Hindlimb muscle (tissue), 1 donor: ENCODE data around the gene LYVE1. TPM values are rescaled to one million over a fixed set of nuclear protein-coding genes. Genes with fewer than 3 reads are reported as not detected.
A peak's percentile ranks its signal among the peaks of the same experiment; 100 is the strongest.
"Not testable (repeated sequence)": the region's sequence is repeated elsewhere in the genome, so short reads cannot be mapped to it uniquely, and the experiment has no call there.

Experiments used
- DNase-seq: peaks from one replicate; pipeline ENCODE4 v3.0.0-alpha.2; 2013
- polyA plus RNA-seq: library from polyadenylated mRNA; unstranded; fragments of 120-200 nt; gene quantifications from one replicate; pipeline ENCODE4 v1.2.1, GENCODE V29; 2013; ENCODE audit not compliant: insufficient read length

Gene LYVE1, protein sequence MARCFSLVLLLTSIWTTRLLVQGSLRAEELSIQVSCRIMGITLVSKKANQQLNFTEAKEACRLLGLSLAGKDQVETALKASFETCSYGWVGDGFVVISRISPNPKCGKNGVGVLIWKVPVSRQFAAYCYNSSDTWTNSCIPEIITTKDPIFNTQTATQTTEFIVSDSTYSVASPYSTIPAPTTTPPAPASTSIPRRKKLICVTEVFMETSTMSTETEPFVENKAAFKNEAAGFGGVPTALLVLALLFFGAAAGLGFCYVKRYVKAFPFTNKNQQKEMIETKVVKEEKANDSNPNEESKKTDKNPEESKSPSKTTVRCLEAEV
- 55.4 TPM for polyA plus RNA-seq

DNA sequence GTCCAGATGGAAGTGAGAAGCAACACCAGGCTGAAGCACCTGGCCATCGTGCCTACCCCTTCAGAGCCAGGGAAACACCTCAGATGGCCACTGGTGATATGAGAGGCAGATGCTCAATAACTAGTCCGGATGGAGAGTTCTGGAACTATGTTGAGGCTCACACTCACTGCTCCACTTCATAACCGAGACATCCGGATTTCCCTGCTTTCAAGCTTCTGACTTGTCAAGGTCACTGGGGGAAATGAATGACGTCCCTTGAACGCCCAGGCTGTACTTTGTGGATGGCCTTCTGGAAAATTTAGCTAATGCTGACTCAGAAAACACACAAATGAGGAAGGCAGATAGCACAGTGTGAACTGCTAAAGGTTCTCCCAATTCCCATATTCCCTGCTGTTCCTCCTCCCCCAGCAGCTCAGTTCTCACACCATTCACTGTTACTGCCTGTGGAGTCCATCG is at the start of gene LYVE1:
LYVE1 (minus strand) TSS at position 180 of the 456 bp plus-strand sequence; CDS start at position 47, 133 bp downstream.
- DNase-seq: peak; percentile 52

DNA sequence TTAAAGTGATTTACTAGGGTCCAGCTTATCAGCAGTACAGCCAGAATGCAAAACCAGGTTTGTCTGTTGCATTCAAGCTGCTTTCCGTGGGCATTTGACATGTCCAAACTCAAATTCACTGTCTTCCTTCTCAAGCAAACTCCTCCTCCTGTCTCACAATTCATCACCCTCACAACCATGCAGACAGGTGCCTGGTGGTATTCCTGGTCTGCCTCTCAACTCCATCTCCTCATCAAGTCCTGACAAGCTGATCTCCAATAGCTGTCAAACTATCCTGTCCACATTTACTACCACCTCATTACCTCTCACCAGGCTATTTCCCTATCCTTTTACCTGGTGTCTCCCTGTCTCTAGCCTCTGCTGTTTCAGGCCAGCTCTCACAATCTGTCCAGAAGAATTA is 49.1 kb upstream of the LYVE1 start:
- no peak for DNase-seq

DNA sequence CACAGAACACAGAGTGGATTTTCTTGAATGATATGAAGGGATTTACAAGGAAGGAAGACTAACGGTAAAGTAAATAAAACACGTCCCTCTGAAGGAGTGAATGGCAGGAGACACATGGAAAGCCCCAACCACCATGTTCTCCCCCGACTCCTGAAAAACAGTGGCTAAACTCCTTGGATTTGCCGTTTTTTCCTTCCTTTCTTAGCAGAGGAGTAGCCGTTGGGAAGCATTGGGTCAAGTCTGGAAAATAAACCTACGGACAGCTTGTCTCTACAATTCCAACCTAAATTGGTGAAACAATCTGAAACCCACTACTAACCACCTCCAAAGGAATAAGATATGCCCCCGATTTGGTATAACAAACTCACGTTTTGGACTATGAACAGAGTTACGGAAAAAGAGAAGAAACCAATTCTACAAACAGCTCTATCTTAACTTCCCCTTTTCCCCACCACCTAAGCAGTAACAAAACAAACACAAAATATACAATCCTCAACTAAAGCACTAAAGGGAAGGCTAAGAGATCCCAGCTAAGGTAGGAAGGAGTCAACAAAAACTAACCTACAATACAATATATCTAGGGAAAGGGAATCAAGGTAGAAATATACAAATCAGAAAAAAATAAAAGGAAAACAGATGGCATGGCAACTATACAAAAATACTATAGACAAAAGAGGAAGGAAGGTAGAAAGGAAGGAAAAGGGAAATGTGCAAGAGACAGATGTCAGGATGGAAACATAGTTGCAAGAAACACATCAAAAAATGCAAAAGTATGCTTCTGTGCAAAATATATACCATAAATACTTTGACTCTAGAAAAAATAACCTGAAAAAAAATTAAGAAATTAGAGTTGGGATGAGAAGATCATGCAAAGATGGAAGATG is 43.8 kb upstream of the LYVE1 start:
- DNase-seq: no peak

DNA sequence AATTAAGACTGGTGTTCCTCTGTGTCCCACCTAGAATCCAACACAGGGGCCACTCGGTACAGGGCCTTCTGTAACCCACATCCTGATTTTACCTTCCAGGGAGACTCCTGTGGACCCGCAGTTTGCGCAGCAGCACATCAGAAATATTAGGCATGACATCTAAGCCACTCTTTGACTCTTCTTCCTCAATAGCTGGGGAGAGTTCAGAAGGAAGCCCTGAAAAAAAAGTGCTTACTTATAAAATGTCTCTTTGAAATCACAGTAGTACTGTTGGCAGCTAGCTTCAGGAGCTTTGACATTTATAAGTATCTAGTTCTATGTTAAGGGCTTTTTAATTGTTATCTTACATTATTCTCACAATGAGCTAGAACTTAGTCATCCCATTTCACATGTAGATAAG is 41.2 kb upstream of the LYVE1 start:
- DNase-seq: no peak

DNA sequence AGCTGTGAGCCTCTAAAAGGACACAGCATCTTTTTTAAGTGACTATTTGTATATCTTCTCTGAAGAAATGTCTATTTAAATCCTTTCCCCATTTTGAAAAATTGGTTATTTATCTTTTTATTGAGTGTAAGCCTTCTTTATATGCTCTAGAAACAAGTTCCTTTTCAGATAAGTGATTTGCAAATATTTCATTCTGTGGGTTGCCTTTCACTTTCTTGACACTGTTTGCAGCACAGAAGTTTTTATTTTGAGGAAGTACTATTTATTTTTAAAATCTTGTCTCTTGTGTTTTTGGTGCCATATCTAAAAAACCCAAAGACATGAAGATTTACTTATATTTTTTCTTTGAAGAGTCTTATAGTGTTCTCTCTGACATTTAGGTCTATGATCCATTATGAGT is 40.1 kb upstream of the LYVE1 start:
- DNase-seq: no peak

DNA sequence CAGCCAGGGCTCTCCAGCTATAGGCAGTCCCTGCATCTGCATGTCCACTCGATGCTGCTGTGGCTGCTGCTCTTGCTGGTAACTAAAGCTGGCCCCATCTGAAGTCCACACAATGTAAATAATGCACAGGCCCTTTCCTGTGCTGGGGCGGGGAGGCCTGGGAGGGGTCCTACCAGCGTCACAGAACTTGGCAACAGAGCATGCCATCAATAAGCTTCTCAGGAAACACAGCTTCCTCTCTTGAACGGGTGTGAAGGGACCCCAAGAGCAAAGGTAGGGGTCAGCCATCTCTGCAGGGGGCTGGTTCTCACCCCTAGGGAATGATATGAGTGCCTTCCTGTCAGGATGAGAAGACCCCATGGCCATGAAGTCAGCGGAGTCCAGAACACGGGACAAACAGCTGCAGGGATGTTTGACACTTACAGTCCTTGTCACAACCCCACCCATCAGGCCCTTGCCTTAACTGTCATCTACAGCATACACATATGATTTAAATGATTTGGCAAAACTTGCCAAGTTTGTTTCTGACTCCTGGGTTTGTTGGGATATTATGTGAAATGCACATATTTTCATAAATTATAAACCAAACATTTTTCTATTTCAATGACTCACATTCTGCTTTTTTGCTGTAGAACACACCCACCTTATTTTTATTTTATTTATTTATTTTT is 39.1 kb upstream of the LYVE1 start:
- DNase-seq: no peak

DNA sequence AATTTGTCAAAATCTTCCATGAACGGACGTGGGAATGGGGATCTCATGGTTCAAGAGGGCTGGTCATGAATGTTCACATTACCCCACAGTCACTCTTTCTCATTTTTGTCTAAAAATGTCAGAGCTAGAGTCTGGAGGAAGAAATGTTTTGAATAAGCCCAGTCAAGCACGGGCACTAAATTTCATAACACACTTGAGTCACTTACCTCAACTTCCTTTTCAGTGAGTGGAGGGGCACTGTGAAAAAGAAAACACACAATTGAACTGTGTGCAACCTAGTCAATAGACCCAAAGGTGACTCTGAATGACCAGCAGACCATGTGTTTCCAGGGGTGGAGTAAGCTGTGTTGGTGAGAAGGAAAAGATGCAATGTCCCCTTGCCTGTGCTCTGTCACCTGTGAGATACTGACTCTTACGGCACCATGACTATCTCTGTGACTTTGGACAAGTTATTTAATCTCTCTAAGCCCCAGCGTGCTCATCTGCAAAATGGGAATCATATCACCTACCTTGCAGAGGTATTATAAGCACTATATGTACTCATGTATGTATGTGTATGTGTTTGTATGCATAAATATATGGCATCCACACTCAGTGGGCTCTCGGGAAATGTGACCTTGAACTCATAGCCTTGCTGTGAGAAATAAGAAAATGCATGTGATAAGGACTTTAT is 38.2 kb upstream of the LYVE1 start:
- no peak for DNase-seq

DNA sequence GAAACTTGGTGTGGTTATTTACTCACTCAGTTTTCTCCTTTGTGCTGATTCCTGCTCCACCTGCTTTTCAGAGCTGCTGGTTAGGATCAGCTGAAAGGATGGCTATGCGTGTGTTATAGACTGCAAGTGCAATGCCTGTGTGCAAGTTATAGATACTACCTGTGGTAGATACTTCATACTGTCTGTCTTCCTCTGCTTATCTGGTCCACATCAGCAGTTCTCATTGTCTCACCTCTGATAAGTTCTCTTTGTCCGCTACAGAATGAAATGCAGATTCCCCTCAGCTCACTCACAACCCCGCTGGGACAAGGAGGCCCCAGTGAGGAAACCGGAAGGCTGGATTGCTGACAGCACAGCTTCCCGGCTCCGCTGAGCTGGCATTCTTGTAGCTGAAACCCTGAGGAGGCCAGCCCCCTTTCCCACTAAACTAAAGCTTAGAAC is 37.5 kb upstream of the LYVE1 start:
- DNase-seq: no peak

DNA sequence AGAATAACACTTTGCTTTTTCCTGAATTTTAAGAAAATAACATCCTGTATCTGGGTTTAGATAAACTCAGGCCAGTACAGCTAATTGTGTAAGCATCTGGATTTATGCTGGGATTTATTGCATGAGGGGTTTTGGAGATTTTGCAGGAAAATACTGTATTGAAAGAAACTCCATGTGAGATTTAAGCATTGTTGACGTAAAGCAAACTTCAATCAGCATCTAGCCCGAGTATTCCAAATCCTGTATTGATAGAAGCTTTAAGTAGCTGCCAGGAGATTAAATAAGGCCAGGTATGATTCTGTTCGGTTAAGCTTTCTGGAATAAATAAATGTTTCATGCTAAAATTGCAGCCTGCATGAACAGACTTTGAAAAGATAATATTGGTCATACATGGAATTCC is 36.3 kb upstream of the LYVE1 start:
- DNase-seq: no peak

DNA sequence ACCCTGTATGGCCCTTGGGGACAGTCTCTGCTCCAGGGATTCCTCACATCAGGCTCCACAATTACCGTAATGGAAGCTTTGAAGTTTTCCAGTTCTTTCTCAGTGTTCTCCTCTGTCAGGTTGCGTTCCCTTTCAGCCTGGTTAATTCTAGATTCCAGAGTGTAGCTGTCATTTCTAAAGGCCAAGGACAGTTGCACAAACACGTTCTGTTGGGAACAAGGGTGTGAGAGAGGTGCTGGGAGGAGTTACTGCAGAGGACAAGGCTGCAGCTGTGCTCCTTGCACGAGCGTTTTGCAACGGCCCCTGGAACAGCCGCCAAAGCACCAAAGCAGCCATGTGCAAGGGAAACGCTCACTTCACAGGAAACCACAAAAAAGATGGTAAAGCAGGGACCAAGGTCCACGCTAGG is 35.9 kb upstream of the LYVE1 start:
- DNase-seq: no peak

DNA sequence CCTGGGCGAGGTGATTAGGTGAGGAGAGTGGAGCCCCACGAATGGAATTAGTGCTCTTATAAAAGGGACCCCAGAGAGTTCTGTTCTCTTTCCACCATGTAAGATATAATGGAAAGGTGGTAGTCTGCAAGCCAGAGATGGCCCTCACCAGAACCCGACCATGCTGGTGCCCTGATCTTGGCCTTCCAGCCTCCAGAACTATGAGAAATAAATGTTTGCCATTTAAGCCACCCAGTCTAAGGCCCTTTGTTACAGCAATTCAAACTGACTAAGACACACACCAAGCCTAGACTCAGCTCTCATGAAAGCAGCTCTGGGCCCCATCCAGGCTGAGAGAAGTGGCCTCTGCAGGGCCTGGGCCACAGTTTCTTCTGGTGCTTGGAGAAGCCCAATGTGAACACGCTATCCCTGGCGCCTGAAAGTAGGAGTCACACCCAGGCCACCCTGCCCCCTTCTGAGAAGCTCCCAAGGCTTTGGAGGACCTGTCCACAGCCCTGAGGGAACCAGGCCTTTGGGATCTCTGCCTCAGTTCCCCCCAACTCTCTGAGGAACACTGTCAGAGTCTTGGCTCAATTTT is 35.3 kb upstream of the LYVE1 start:
- DNase-seq: no peak

DNA sequence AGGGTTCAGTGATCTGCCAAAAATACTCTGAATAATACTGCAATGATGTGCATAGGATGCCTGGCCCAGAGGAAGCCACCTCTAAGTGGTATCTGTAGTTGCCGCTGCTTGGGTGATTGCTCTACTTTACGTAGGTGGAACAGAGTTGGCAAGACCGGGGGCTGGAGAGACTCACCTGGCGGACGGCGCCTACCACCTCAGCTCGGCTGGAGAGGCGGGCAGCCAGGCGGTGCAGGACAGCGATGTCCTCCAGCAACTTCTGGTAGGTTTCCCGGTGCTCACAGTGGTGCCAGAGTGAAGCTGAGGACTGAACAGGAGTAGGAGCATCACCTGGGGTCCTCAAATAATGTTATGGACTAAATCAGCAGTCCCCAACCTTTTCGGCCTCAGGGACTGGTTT is 34.5 kb upstream of the LYVE1 start:
- no peak for DNase-seq

DNA sequence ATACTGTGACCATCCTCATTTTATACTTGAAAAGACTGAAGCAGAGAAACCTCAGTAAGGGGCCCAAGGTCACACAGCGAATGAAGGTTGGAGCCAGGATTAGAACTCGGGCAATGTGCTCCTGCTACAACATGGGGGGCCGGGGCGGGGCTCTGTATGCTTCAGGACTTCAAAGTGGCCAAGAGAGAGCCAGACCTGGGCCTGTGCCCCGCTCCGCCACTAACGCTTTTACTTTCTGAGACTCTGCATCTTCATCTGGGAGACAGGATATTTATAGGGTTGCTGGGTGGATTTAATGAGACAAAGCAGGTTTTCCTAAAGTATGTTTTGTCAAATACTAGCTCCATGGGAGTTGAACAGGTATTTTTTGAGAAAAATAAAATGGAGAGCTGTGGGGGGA is 33.9 kb upstream of the LYVE1 start:
- DNase-seq: no peak

DNA sequence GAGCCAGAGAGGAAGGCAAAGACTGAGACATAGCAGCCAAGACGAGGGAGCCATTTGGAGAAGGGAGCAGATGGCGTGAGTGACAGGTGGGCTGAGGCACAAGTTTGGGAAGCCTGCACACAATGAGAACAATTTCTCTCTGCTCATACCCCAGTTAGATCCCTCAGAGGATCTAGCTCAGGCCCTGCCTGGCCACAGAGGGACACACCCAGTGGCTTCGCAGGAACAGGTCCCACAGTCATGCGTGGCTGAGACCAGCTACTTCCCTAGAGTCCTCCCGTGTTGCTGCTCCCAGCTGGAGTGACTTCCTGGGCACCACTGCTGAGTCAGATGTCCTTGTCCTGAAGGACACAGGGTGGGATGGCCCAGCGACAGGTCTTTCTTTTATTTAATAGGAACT is 33.4 kb upstream of the LYVE1 start:
- DNase-seq: no peak

DNA sequence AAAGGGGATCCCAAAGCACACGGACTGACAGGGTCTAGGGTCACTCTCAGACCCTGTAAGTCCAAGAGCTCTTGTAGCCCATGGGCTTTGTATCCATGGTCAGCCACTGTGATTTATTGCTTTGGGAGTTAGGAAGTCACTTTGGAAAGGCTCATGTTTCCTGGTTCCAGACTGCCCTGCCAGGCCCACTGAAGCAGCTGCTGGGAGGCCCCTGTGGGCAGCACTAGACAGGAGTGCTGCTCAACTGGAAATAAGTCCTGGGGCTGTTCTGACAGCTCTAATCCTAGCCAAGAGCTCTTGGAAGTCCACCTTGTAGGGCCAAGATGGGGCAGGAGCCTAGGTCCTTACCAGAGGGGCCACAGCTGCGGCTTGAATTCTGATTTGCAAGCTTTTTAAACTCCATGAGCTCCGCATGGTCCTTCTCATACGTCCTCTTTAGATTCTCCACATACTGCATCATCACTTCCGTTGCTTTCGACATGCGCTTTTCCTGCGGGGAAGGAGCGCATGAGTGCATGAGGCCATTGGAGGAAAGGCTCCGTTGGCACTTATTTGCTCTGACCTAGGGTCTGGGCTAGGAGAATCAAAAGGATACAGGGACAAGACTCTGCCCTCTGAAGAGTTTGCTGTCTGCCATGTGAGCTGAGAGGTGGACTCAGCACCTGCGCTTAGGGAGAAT is 32.2 kb upstream of the LYVE1 start:
- DNase-seq: no peak

DNA sequence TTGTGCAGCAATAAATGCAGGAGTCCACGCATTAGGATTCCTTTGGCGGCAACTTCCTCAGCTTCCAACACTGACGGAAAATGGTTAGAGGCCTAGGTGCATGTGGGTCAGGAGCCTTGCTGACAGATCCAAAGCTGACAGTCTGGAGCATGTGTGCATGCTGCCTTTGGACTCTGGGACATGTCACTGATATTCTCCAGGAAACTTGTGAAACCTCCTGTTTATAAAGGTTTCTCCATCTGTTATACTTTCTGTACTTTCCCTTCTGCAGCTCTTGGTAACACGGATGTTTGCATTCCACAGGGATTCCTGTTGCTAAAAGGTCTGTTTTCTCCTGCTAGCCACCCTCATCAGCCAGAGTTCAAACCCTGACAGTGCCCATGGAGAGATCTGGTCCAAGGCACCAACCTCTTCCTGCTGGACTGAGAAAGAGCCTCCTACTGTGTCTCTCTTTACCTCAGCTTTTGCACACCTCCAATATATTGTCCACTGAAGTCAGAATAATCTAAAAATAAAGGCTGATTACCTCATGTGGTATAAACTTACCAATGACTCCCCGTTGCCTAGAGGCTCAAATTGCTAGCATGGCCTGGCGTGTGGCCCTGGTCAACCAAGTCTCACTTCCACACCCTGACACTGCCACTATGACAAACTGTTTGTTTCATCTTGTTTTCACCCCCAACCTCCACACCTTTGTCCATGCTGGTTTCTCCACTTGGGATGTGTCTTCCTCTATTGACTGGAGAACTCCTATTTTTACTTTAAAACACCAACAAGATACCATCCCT is 31.1 kb upstream of the LYVE1 start:
- DNase-seq: no peak

DNA sequence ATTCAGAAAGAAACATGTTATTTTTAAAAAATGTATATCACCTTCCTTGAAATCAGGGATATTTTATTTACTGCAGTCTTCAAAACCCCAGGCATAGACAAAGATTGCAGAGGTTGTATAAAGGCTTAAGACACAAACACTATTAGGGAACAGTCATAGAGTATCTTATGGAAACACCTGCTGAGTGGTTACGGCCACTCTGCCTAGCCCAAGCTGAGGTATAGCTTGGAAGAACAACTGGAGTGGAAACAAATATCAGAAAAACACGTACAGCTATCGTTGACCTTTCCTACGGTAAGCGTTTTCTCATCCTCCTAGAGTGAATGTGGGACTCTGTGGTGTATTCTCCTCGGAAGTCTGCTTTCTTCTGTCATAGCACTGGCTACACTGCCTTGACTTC is 30.4 kb upstream of the LYVE1 start:
- DNase-seq: no peak

DNA sequence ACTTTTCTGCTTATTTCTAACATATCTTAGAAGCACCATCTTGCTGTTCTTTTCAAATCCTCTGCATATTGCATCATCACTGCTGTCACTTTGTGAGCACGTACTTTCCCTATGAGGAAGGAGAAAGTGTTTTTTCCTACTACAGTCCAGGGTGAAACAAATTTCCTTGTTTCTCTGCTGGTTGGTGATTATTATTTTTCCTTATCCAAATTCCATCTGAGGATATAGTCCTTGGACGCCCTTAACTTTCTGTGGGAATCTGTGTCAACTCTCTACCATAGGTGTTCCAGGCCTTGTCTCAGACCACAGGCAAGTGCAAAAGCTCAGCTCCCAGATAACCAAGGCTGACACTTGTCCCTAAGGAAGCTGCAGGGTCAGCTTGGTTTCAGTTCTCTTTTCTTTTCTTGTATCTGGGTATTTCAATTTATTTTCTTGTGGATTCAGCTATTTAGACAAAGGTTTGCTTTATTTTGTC is 29.4 kb upstream of the LYVE1 start:
- no peak for DNase-seq

DNA sequence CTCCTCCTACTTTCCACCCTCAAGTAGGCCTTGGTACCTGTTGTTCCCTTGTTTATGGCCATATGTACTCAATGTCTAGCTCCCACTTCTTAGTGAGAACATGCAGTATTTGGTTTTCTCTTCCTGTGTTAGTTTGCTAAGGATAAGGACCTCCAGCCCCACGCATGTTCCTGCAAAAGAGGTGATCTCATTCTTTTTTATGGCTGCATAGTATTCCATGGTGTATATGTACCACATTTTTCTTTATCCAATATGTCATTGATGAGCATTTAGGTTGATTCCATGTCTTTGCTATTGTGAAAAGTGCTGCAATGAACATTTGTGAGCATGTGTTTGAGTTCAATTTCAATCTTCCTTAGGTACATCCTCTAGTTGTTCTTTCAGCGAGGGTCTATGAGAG is 27.4 kb upstream of the LYVE1 start:
- not testable (repeated sequence) for DNase-seq

DNA sequence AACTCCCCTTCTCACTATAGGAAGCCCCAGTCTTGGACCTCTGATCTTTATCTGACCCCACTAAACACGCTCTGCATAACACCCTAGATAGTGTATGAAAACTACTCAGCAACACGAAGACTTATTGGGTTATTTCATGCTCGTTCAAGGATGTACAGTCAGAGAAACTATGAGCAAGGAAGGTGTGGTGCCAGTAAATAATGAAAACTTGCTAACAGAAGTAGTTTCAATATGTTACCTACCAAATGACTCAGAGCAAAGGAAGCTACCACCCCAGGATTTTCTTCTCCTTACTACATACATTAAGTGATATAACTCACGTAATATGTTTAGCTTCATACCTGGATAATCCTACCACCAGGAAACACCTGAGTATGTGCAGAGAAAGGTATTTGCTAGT is 25.9 kb upstream of the LYVE1 start:
- no peak for DNase-seq

DNA sequence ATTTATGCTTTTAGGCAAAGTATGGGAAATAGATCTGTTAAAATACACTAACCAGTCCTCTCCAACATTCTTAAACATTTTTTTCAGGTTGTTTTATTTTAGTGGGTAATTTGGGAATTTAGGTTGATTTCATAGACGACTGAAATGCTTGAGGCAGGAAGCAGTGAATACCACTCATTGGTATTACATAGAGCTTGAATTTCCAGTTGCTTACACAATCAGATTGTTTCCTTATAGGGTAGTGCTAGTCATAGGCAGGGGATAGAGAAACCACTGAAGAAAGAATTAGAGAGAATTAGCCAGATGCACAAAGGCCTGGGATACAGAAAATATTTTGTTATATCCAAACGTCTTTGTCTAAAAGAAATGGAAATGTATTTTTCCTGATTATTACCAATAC is 23.9 kb upstream of the LYVE1 start:
- no peak for DNase-seq
